A172 (cell line): ENCODE results near the gene HERPUD2. TPM values are rescaled to one million over a fixed set of nuclear protein-coding genes. Genes with fewer than 3 reads are reported as not detected.

Experiments used
- DNase-seq: peaks from one replicate; pipeline ENCODE4 v3.0.0-alpha.2; 2015; ENCODE audit warnings: low spot score
- total RNA-seq: library from RNA; depleted of rRNA; stranded (reverse); fragments of >200 nt; shearing (Covaris generic); gene quantifications from 2 replicates; pipeline ENCODE4 v1.2.3, GENCODE V29; 2014; rRNA removed

HERPUD2 gene
- total RNA-seq = 19.6 and 22.7 TPM in 2 replicates

DNA sequence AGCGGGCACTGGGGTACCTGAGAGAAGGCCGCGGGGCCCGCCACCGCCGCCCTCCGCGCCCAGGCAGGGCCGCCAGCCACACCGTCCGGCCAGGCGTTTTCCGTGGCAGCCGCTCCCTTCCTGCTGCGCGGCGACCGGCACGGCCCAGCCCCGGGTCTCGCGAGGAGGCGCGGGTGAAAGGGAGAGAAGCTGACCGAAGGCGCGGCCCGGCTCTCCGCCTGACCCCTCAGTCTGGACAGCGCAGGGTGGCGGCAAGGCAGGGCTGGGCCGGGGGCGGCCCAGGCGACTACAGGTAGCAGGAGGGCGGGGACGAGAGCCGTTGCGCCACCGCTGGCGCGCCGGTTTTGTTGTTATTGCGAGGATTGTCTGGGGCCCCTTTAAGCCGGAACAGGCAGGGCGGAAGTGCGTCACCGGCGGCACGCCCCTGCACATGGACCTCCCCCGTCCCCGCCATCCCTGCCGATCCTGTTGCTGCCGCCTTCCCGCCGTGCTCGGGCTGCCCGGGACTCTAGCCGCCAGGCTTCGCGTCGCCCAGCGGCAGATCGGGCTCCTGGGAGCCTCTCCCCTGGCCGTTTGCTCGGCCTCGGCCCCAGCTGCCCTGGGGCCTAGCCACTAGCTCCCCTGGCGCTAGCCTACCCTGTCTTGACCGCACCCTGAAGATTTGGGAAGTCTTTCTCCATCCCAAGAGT, at the start of gene HERPUD2:
TSS of gene HERPUD2 (minus strand) at position 352 of the 689 bp plus-strand sequence. CDS start 805 bp downstream, outside the sequence.
- peak; percentile 96 for DNase-seq

DNA sequence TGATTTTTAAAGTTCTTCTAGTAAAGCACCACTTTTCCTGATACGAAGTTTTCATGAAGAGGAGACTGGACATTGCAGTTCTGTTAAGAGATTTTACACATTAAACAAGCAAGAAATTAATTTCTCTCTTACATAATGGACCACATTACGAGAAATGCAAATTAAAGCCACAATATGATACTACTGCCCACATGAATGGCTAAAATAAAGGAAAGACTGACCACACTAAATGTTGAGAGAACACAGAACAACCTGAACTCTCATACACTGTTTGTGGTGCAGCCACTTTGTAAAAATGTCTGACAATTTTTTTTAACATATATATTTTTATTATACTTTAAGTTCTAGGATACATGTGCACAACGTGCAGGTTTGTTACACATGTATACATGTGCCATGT, 44.0 kb upstream of the HERPUD2 start:
- DNase-seq = no peak

GRCh38 chr7:35736725-35737124, 41.8 kb upstream of the HERPUD2 start:
- DNase-seq = no peak

DNA sequence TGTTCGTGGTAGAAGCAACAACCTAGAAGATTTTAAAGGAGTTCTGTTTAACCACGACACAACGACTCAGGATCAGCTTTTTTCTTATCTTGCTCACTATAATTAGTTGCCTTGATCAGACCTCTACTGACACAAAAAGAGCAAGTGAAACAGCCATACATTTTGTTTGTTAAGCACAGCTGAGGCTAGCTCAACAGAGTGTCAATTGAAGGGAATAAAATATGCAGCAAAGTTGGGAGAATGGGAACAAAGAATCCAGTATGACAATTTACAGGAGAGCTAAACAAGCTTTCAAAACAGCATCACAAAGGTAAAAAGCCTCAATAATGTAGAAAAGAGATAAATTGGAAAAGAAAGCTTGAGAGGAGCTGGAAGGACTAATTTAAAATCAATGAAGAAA, 40.5 kb upstream of the HERPUD2 start:
- DNase-seq = no peak

GRCh38 chr7:35734001-35734483, 39.1 kb upstream of the HERPUD2 start:
- DNase-seq = no peak

DNA sequence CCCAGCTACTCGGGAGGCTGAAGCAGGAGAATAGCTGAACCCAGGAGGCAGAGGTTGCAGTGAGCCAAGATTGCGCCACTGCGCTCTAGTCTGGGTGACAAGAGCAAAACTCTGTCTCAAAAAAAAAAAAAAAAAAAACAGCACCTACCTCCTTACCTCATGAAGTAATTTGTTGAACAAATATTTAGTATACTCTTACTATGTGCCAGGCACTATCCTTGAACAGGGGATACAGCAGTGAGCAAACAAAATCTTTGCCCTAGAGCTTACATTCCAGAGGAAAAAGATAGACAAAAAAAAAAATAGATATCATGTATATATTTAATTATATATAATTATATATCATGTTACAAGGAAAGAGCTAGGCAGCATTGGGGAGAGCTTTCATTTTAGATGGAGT, 36.4 kb upstream of the HERPUD2 start:
- no peak for DNase-seq

DNA sequence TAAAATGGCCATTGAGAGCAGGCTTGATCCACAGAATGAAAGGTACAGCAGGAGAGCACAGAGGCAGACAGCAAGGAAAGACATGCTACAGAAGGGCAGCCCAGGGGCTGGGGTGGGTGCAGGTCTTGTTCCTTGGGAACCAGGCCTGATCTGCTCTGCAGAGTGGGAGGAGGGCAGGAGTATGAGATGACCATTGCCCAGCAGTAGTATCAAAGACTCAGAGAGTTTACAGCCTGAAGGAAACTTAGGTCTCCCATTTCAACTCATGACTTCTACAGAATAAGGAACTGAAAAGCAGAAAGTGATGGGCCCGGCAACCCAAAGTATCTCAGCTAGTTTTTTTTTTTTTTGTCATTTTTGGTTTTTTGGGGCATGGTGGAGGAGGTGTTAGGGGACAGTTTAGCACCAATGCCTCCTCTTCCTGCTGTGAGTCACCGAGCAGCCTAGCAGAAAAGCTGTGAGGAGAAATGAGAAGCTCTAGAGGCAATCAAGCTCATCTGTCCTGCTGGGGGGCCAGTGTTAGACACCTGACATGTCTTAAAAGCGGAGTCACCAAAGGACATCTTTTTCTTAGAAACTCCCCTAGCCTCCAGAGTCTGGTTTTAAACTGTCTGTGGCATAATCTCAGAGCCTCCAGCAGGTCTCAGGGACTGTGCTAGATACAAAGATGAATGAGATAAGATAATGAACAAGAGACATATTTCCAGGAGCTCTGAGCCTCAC, 34.3 kb upstream of the HERPUD2 start:
- DNase-seq = no peak

DNA sequence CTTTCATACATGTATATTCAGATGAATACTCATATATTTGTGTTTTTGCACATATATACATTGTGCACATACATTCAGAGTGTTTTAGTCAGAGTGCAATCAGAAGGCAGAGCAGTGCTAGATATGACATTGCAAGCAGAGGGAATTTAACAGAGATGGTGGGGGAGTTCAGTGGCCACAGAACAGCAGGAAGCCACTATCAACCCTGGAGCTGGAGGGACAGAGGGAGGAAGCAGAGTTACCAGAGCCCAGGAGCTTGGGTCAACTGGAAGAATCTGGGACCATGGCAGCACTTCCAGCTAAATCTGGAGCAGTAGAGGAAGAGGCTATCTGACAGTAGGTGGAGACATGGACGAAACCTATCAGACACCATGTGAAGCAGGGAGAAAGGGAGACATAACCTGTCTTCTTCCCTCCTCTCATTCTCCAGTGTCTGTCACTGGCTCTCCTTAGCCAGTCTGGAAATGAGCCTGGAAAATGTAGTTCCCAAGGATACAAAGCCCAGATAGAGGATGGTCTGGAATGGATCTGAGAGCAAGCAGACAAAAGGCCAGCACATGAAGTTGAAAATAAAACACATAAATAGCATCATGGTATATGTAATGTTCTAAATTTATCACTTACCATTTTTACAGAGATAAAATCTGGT, 33.6 kb upstream of the HERPUD2 start:
- no peak for DNase-seq

DNA sequence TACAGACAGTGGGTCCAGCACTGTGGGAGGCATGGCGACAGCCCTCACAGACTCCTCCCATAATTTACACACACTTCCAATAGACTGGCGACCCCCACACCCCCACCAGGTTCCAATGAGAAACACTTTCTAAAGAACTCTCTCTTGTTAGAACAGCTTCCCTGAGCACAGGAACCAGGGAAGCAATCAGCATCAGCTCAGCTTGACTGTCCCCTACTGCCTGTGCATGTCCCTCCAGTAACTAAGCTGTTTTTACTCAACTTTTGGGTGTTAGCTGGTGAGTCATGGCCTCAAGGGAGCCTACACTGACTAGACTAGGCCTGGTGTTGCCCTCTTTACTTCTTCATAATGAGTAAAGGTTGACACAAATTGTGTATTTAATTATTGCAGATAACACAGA, 32.6 kb upstream of the HERPUD2 start:
- no peak for DNase-seq

GRCh38 chr7:35726654-35727053, 31.7 kb upstream of the HERPUD2 start:
- no peak for DNase-seq

DNA sequence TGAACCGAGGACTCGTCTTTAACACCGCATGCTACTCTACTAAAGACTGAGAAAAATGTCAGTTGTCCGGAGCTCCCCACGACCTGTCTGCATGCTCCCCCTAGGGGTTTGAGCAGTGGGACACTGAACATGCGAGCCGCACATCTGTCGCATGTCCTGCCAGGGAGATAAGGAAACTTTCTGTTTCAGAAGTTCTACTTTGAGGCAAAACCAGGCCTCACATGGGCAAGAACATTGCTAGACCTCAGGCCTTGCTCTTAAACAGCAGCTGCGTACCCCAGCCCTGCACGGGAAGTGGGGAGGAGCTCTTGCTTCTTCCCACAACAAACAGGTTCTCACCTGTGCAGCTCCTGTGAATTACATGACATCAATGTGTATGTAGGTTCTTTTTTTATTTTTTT, 30.3 kb upstream of the HERPUD2 start:
- DNase-seq = no peak

- peak; percentile 39 for DNase-seq
These were observed 28.1 kb upstream of the HERPUD2 start for GRCh38 chr7:35723011-35723410.

GRCh38 chr7:35722054-35722849, 27.3 kb upstream of the HERPUD2 start:
- DNase-seq = no peak

DNA sequence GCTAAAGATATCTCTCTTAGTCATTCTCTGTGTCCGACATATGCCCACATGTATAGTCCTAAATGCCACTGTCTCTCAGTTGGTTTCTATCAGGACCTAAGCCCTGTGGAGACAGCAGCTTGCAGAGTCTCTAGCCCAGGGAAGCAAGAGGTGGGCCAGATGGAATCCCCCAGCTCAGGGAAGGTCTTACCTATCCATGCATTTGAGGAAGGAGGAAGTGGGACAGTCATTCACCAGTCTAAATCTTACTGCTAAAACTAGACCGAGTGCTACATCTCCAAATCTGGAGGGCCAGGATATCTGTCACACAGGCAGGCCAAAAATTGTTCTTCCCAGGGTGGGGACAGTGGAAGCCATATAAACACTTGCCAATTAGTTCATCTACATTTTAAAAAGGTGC, 26.4 kb upstream of the HERPUD2 start:
- DNase-seq = no peak

- DNase-seq = no peak
These were observed 25.9 kb upstream of the HERPUD2 start for GRCh38 chr7:35720849-35721248.

GRCh38 chr7:35720032-35720431, 25.1 kb upstream of the HERPUD2 start:
- no peak for DNase-seq

DNA sequence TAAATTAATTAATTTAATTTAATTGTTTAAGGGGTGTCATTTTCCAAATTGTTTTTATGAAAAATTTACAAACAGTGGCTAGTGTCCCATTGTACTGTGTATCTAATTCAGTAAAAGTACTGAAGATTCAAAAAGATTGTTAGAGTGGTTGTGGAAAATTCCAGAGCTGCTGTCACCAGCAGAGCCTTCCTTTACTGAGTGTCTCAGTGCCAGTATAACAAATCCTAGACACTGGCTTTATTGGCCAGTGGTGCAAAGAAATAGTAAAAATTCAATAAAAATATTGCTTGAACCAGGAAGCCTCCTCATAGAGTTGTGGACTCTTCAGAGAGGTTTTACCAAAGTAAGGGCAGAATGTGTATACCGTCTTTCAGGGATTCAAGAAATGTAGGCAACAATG, 23.1 kb upstream of the HERPUD2 start:
- no peak for DNase-seq

DNA sequence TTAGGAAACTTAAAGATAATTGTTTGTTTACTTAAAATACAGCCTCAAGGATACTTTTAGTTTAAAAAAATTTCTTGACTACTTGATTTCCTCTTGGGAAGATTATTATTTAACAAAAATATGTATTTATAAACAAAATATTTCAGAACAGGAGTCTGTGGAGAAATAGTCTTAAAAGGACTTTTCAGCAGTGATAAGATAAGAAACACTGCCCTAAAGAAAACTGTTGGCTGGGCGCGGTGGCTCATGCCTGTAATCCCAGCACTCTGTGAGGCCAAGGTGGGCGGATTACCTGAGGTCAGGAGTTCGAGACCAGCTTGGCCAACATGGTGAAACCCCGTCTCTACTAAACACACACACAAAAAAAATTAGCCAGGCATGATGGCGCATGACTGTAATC, 22.6 kb upstream of the HERPUD2 start:
- no peak for DNase-seq

GRCh38 chr7:35717013-35717412, 22.1 kb upstream of the HERPUD2 start:
- no peak for DNase-seq

DNA sequence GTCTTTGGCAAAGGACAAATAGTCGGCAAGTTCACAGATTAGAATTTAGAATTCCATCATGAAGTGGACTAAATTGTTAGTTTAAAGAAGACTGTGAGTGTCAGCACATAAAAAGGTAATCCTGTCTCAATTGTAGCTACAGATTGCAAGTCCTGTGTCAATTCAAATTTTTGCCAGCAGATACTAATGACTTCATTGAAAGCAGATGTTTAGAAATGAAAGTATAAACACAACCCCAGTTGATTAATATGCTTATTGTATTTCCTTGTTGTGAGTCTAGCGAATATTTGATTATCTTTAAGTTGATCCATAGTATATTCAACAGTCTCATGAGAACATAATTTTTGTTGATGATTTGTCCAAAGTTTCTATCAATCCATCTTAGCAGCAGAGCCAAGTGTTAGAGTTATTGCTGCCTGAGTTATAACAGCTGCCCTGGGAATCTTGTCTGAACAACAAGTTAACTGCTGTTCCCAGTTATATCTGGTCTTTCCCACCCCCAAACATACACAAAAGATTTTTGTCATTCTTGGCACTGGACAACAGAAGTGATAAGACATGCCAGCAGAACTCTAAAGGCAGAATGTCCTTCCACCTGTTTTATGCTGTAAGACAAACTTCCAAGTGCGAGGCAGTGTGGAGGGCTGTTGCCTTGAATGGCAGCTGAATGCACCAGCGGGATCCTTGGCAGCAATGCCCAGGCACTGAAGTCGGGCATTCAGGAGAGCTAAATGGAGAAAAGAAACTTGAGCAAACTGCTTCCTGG, 21.3 kb upstream of the HERPUD2 start:
- DNase-seq = peak; percentile 21

DNA sequence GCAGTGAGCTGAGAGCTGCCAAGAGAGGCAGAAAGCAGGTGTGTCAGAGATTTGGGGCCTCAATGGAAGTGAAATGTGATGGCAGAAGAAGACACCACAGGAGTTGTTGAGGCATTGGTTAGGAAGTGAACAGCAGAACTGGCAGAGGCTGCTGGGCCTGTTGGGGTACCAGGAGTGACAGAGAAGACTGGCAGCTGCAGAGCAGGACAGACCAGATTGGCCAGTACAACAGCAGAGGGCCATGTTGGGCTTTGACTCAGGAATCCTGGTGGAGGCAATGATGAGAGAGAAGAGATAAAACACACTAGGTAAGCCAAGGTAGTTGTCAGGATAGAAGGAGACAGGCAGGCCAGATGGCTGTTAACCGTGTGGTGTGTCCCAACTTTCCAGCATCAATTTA, 19.9 kb upstream of the HERPUD2 start:
- DNase-seq = no peak
